Astrocyte (in vitro differentiated cells and primary cell): ENCODE measurements around the gene SCTR. TPM values are rescaled to one million over a fixed set of nuclear protein-coding genes. Genes with fewer than 3 reads are reported as not detected.

Source experiments
- DNase-seq: peaks from one replicate; pipeline ENCODE4 v3.0.0-alpha.2; 2010; ENCODE audit warnings: low read depth
- FAIRE-seq: peaks from 2 replicates; lab custom pipeline; 2011; peaks lifted over from hg19 to GRCh38; lab: Jason Lieb, UNC
- H2AFZ ChIP-seq: 2 replicates; pipeline ENCODE4 v1.6.0; 2012; ENCODE audit warnings: low read depth, low read length, inconsistent platforms
- H3K27ac ChIP-seq: 2 replicates; pipeline ENCODE4 v1.5.1; 2011; ENCODE audit warnings: low read depth, low read length, inconsistent platforms
- H3K27me3 ChIP-seq: 2 replicates; pipeline ENCODE4 v1.6.0; 2011; ENCODE audit warnings: low read length, inconsistent platforms; ENCODE audit not compliant: insufficient read depth
- H3K36me3 ChIP-seq: 2 replicates; pipeline ENCODE4 v1.5.1; 2011; ENCODE audit warnings: low read length, inconsistent platforms; ENCODE audit not compliant: insufficient read depth
- H3K4me1 ChIP-seq: 2 replicates; pipeline ENCODE4 v1.5.1; 2011; ENCODE audit warnings: low read length, inconsistent platforms; ENCODE audit not compliant: insufficient read depth
- H3K4me2 ChIP-seq: 2 replicates; pipeline ENCODE4 v1.6.0; 2012; ENCODE audit warnings: low read length, inconsistent platforms
- H3K4me3 ChIP-seq: 2 replicates; pipeline ENCODE4 v1.5.1; 2011; ENCODE audit warnings: low read depth, mild to moderate bottlenecking, low read length, inconsistent platforms; ENCODE audit not compliant: insufficient read depth
- H3K79me2 ChIP-seq: 2 replicates; pipeline ENCODE4 v1.6.0; 2012; ENCODE audit warnings: mild to moderate bottlenecking, low read length, inconsistent platforms; ENCODE audit not compliant: insufficient read depth
- H3K9ac ChIP-seq: 2 replicates; pipeline ENCODE4 v1.6.0; 2012; ENCODE audit warnings: mild to moderate bottlenecking, low read length, inconsistent platforms
- H3K9me3 ChIP-seq: 2 replicates; pipeline ENCODE4 v1.5.1; 2012; ENCODE audit warnings: low read depth, mild to moderate bottlenecking, low read length, inconsistent platforms; ENCODE audit not compliant: insufficient read depth
- H4K20me1 ChIP-seq: 2 replicates; pipeline ENCODE4 v1.6.0; 2012; ENCODE audit warnings: low read length, inconsistent platforms; ENCODE audit not compliant: insufficient read depth
- H3K27ac Mint-ChIP-seq: one replicate; pipeline ENCODE4 v1.8.0; 2021; ENCODE audit warnings: mild to moderate bottlenecking, mixed read lengths; ENCODE audit not compliant: unreplicated experiment
- H3K27me3 Mint-ChIP-seq: one replicate; pipeline ENCODE4 v1.8.0; 2021; ENCODE audit warnings: low read depth, mixed read lengths; ENCODE audit not compliant: unreplicated experiment
- H3K36me3 Mint-ChIP-seq: one replicate; pipeline ENCODE4 v1.8.0; 2021; ENCODE audit warnings: low read depth, mixed read lengths; ENCODE audit not compliant: unreplicated experiment
- H3K4me1 Mint-ChIP-seq: one replicate; pipeline ENCODE4 v1.8.0; 2021; ENCODE audit warnings: low read depth, mixed read lengths; ENCODE audit not compliant: unreplicated experiment
- H3K4me3 Mint-ChIP-seq: one replicate; pipeline ENCODE4 v1.8.0; 2021; ENCODE audit warnings: mild to moderate bottlenecking, moderate library complexity, mixed read lengths; ENCODE audit not compliant: unreplicated experiment
- H3K9me3 Mint-ChIP-seq: one replicate; pipeline ENCODE4 v1.8.0; 2021; ENCODE audit warnings: mild to moderate bottlenecking, mixed read lengths; ENCODE audit not compliant: unreplicated experiment
- EZH2 ChIP-seq: IDR thresholded peaks from 2 replicates; pipeline ENCODE4 v1.6.1; 2012; ENCODE audit warnings: mild to moderate bottlenecking, low read length, inconsistent platforms; ENCODE audit not compliant: insufficient read depth
- total RNA-seq: library from RNA; stranded (reverse); gene quantifications from 2 replicates; pipeline ENCODE4 v1.2.1, GENCODE V29; 2021
- TF ChIP-seq, protein P1 (sequence below): IDR thresholded peaks from 2 replicates; pipeline ENCODE4 v1.5.1; 2011; ENCODE audit warnings: low read depth, mild to moderate bottlenecking, inconsistent platforms, low read length, moderate library complexity; ENCODE audit not compliant: insufficient read depth

Gene SCTR
- total RNA-seq, 1 donor from 2014 or later: not detected

DNA sequence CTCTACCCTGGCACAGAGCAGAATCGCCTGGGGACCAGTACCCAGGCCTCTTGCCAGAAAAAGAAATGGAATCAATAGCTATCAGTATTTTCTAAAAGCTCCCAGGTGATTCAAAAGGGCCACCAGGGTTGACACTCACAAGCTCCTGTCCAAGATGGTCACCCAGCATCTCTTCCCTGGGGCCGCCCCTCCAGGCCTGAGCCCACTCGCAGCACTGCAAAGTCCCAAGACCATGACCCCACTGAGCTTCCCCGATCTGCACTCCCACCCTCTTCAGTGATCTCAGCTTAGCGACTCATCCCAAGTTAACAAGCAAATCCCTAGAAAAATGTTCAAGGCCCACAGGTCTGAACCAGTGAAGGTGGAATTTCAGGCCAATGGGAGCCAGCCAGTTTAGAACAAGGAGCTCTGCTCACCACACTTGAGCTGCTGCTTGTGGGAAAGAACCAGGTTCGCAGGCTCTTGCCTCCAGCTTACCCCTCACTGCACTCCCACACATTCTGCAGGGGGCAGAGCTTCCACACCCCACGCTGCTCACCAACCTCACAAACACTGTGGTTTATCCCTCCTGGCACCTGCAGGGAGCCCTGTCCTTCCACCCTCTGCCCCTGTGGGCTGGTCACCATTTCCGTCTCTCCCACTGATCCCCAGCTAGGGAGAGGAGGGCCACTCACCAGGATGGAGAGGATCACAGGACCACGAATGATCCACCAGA lies 72.8 kb downstream of the SCTR start:
- no peak overlapping the region for H3K4me2 ChIP-seq
- DNase-seq (no peak), FAIRE-seq (no peak)
- H3K36me3 ChIP-seq: no peaks in the 10 kb centered on the region
- H3K27ac ChIP-seq: no peak overlapping the region
- H3K4me3 Mint-ChIP-seq: no peak overlapping the region
- no peaks in the 10 kb centered on the region for H4K20me1 ChIP-seq
- H3K9me3 Mint-ChIP-seq: peaks cover 3% of the 10 kb centered on the region
- H3K79me2 ChIP-seq: no peaks in the 10 kb centered on the region
- TF ChIP-seq, protein P1, sequence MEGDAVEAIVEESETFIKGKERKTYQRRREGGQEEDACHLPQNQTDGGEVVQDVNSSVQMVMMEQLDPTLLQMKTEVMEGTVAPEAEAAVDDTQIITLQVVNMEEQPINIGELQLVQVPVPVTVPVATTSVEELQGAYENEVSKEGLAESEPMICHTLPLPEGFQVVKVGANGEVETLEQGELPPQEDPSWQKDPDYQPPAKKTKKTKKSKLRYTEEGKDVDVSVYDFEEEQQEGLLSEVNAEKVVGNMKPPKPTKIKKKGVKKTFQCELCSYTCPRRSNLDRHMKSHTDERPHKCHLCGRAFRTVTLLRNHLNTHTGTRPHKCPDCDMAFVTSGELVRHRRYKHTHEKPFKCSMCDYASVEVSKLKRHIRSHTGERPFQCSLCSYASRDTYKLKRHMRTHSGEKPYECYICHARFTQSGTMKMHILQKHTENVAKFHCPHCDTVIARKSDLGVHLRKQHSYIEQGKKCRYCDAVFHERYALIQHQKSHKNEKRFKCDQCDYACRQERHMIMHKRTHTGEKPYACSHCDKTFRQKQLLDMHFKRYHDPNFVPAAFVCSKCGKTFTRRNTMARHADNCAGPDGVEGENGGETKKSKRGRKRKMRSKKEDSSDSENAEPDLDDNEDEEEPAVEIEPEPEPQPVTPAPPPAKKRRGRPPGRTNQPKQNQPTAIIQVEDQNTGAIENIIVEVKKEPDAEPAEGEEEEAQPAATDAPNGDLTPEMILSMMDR: no peak
- no peak for TF ChIP-seq EZH2
- peaks cover 6% of the 10 kb centered on the region for H3K4me1 Mint-ChIP-seq
- no peaks in the 10 kb centered on the region for H3K36me3 Mint-ChIP-seq
- H2AFZ ChIP-seq: no peak overlapping the region
- no peak overlapping the region for H3K4me3 ChIP-seq
- H3K27me3 Mint-ChIP-seq: peaks cover 33% of the 10 kb centered on the region
- no peaks in the 10 kb centered on the region for H3K4me1 ChIP-seq
- H3K27ac Mint-ChIP-seq: no peak overlapping the region
- peaks cover 14% of the 10 kb centered on the region for H3K27me3 ChIP-seq
- H3K9me3 ChIP-seq: no peaks in the 10 kb centered on the region
- no peak overlapping the region for H3K9ac ChIP-seq

DNA sequence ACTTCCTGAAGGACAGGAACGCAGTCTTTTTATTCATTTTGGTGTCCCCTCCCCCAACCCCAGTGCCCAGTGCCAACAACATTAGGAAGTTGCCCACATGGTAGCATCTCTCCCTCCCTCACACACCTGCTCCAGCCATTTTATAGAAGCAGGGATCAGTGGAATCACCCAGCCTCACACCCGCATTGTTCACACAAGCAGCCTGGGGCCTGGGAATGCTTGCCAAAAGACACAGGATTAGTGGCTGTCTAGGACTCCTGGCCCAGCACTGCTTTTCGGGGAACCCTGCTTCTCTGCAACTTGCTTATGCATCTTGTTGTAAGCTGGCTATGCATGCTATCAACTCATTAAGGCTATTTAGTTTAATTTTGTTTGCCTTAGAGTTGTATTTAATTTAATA lies 74.8 kb downstream of the SCTR start:
- Histone ChIP-seq H3K27me3 (peaks cover 14% of the 10 kb centered on the region), H3K27ac (no peak overlapping the region), H3K4me1 (no peaks in the 10 kb centered on the region), H2AFZ (no peak overlapping the region), H3K4me3 (no peak overlapping the region), H3K9me3 (no peaks in the 10 kb centered on the region), H3K4me2 (no peak overlapping the region), H4K20me1 (no peaks in the 10 kb centered on the region), H3K9ac (no peak overlapping the region), H3K79me2 (no peaks in the 10 kb centered on the region), H3K36me3 (no peaks in the 10 kb centered on the region)
- TF ChIP-seq, protein P1: no peak
- no peak for TF ChIP-seq EZH2
- Mint-ChIP-seq H3K4me1 (no peaks in the 10 kb centered on the region), H3K27ac (no peak overlapping the region), H3K4me3 (no peak overlapping the region), H3K27me3 (peaks cover 38% of the 10 kb centered on the region), H3K9me3 (no peaks in the 10 kb centered on the region), H3K36me3 (no peaks in the 10 kb centered on the region)
- DNase-seq (no peak), FAIRE-seq (no peak)

DNA sequence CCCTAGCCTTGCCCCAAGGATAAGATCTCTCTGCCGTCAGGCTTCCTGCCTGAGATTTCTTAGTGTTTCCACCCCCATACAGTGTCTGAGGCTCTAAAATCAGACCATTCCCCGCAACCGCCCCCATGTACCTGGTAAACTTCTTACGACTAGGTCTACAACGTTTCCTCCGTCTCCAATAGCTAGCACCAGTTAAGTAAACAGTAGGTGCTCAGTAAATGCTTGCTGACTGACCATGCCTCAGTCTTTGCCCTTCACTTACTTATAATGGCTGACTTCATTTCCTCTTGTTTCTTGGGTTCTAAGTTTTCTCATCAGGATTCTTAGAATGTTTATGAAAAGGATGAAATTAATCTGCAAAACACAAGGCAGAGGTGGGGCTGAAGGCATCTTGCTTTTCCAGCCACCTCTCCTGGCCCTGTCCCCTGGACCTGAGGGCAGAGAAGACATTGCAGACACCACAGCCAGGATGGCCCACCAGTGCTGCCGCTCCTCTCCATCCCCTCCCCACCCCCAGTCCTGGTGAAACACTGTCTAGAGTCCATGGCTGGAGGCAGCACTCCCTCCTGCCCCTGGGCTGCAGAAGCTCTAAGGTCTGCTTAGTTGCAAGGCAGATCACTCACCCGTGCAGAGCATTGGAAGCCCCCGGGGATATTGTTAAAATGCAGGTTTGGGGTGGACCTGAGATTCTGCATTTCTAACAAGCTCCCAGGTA lies 75.7 kb downstream of the SCTR start:
- H3K9me3 Mint-ChIP-seq: no peaks in the 10 kb centered on the region
- no peak for DNase-seq
- no peak for TF ChIP-seq EZH2
- TF ChIP-seq, protein P1: no peak
- Histone ChIP-seq H3K79me2 (no peaks in the 10 kb centered on the region), H3K27me3 (peaks cover 12% of the 10 kb centered on the region), H3K36me3 (no peaks in the 10 kb centered on the region), H3K4me1 (no peaks in the 10 kb centered on the region), H3K4me3 (no peak overlapping the region), H4K20me1 (no peaks in the 10 kb centered on the region), H3K9ac (no peak overlapping the region), H3K9me3 (no peaks in the 10 kb centered on the region), H3K27ac (no peak overlapping the region), H2AFZ (no peak overlapping the region), H3K4me2 (no peak overlapping the region)
- H3K36me3 Mint-ChIP-seq: no peaks in the 10 kb centered on the region
- H3K4me3 Mint-ChIP-seq: no peak overlapping the region
- no peak overlapping the region for H3K27ac Mint-ChIP-seq
- peaks cover 34% of the 10 kb centered on the region for H3K27me3 Mint-ChIP-seq
- no peaks in the 10 kb centered on the region for H3K4me1 Mint-ChIP-seq
- no peak for FAIRE-seq
